ENCODE data around the gene ACY1. TPM values are rescaled to one million over a fixed set of nuclear protein-coding genes. Genes with fewer than 3 reads are reported as not detected.
A peak's percentile ranks its signal among the peaks of the same experiment; 100 is the strongest.

The ACY1 gene
- total and polyA plus RNA-seq, 2 of the 13 experiments (the other 11 are each of a cell fraction or from before 2014, with no cell fraction given) = 113 to 162 TPM

GRCh38 chr3:51982838-51983577, at the start of gene ACY1 (continued):
- 0 out of 2 replicates have a peak, but pooled peaks have one; percentile 47 for TF ChIP-seq SATB2 (CRISPR knock-in tag; IDR thresholded peaks at IDR 0.05)
- TF ChIP-seq ZNF800 (CRISPR knock-in tag; IDR thresholded peaks at IDR 0.05) = no peak
- peak; percentile 81 for TF ChIP-seq ZNF124 (CRISPR knock-in tag; IDR thresholded peaks at IDR 0.05)
- TF ChIP-seq ZNF292 (CRISPR knock-in tag; IDR thresholded peaks at IDR 0.05; ENCODE audit: borderline replicate concordance, low read depth) = no peak
- TF ChIP-seq ZNF251 (CRISPR knock-in tag; IDR thresholded peaks at IDR 0.05) = no peak
- TF ChIP-seq ZNF646 (CRISPR knock-in tag; IDR thresholded peaks at IDR 0.05) = 0 out of 2 replicates have a peak, but pooled peaks have one; percentile 0
- no peak; the same call in 1 of the 2 replicates for TF ChIP-seq ZNF790 (CRISPR knock-in tag; IDR thresholded peaks at IDR 0.05; ENCODE audit: borderline replicate concordance)
- TF ChIP-seq AGO2 (optimal IDR thresholded peaks at IDR 0.05; ENCODE audit: low read depth, low read length) = peak; percentile 89
- TF ChIP-seq ATF1 (CRISPR knock-in tag; IDR thresholded peaks at IDR 0.05) = no peak
- peak; percentile 78 for TF ChIP-seq FOXA3 (CRISPR knock-in tag; IDR thresholded peaks at IDR 0.05)
- no peak for TF ChIP-seq ZFP36L2 (CRISPR knock-in tag; IDR thresholded peaks at IDR 0.05)
- TF ChIP-seq GRHL1 (CRISPR knock-in tag; conservative IDR thresholded peaks at IDR 0.05) = no peak
- peak; percentile 90 for TF ChIP-seq TFDP1 (CRISPR knock-in tag; IDR thresholded peaks at IDR 0.05; ENCODE audit: borderline replicate concordance)
- TF ChIP-seq NCOA2 (CRISPR knock-in tag; IDR thresholded peaks at IDR 0.05) = peak; percentile 71; the same call in 1 of the 2 replicates
- peak; percentile 92 for TF ChIP-seq GABPB1 (CRISPR knock-in tag; IDR thresholded peaks at IDR 0.05)
- peak; percentile 82 for TF ChIP-seq ATF7-NPFF (CRISPR knock-in tag; IDR thresholded peaks at IDR 0.05; ENCODE audit: low read depth)
- TF ChIP-seq RBAK (CRISPR knock-in tag; IDR thresholded peaks at IDR 0.05) = no peak

Data from HepG2 (cell line).